NCI-H187 (cell line): Measurements from ENCODE around the gene SPSB2.
"Not testable (repeated sequence)": the region's sequence is repeated elsewhere in the genome, so short reads cannot be mapped to it uniquely, and the experiment has no call there.

Source experiments
- DNase-seq, 2 experiments: peaks; one replicate each; lab custom pipeline; 2025; lab: John Stamatoyannopoulos, UW

Gene SPSB2

GRCh38 chr12:6870304-6870703, 2.8 kb downstream of the SPSB2 start:
- DNase-seq = not testable (repeated sequence)

- DNase-seq = peak; percentile 46 to 64
Measured at GRCh38 chr12:6869049-6870021, 3.8 kb downstream of the SPSB2 start.

GRCh38 chr12:6868211-6869048, 4.7 kb downstream of the SPSB2 start:
- DNase-seq = no peak

- peak; percentile 41 to 63 for DNase-seq
Measured at GRCh38 chr12:6867413-6868210, 5.5 kb downstream of the SPSB2 start, which contains the start of gene TPI1. TSS of gene TPI1 (plus strand) at chr12:6867531. CDS start at chr12:6867567, 36 bp downstream.

- no peak for DNase-seq
Measured at GRCh38 chr12:6866920-6867412, 6.1 kb downstream of the SPSB2 start.

GRCh38 chr12:6866163-6866919, 6.8 kb downstream of the SPSB2 start:
- DNase-seq = no peak

- not testable (repeated sequence) for DNase-seq
Measured at GRCh38 chr12:6865307-6865706, 7.8 kb downstream of the SPSB2 start.

- DNase-seq = no peak
Measured at GRCh38 chr12:6863586-6864321, 9.3 kb downstream of the SPSB2 start.

GRCh38 chr12:6863033-6863432, 10.1 kb downstream of the SPSB2 start:
- DNase-seq = no peak

- no peak for DNase-seq
Measured at GRCh38 chr12:6861391-6861790, 11.7 kb downstream of the SPSB2 start.

GRCh38 chr12:6860942-6861341, 12.2 kb downstream of the SPSB2 start:
- DNase-seq = no peak

- DNase-seq = no peak
Measured at GRCh38 chr12:6860116-6860515, 13.0 kb downstream of the SPSB2 start.

- DNase-seq = no peak
Measured at GRCh38 chr12:6858799-6859198, 14.3 kb downstream of the SPSB2 start.

GRCh38 chr12:6855322-6855721, 17.8 kb downstream of the SPSB2 start:
- no peak for DNase-seq

- no peak for DNase-seq
Measured at GRCh38 chr12:6854036-6854435, 19.1 kb downstream of the SPSB2 start.

- no peak for DNase-seq
Measured at GRCh38 chr12:6853626-6854025, 19.5 kb downstream of the SPSB2 start.

GRCh38 chr12:6852651-6853354, 20.3 kb downstream of the SPSB2 start:
- no peak for DNase-seq

GRCh38 chr12:6851921-6852650, 21.0 kb downstream of the SPSB2 start, which contains the start of gene USP5:
TSS of gene USP5 (plus strand) at chr12:6852150. CDS start at chr12:6852180, 30 bp downstream.
- peak; percentile 97 to 99 for DNase-seq
